SK-N-SH (cell line): ENCODE data around the gene JAML. TPM values are rescaled to one million over a fixed set of nuclear protein-coding genes. Genes with fewer than 3 reads are reported as not detected.

Experiments used
- CTCF ChIA-PET: fragments of 300-600, 350-600 bp; formaldehyde crosslinking; extraction: SDS; loops from one replicate; lab custom pipeline; 2021; lab: Yijun Ruan, JAX
- POLR2A ChIA-PET: fragments of 350-600 bp; sonication (Branson Sonifier 250); formaldehyde crosslinking; extraction: SDS; loops from one replicate; lab custom pipeline; 2020; ENCODE audit warnings: antibody characterized with exemption, inconsistent platforms; lab: Yijun Ruan, JAX
- DNase-seq: peaks from one replicate; pipeline ENCODE4 v3.0.0; 2012
- H2AFZ ChIP-seq: fragments of 200-600 bp; sonication (generic); 2 replicates; pipeline ENCODE4 v1.8.1; 2016; ENCODE audit warnings: antibody characterized with exemption, mild to moderate bottlenecking, low read depth
- H3F3A ChIP-seq: fragments of 200-600 bp; sonication (generic); replicated peaks from 2 replicates; pipeline ENCODE3; 2016; ENCODE audit warnings: antibody characterized with exemption, mild to moderate bottlenecking; ENCODE audit not compliant: insufficient read depth
- H3K27ac ChIP-seq, 2 experiments: fragments of 200-500 bp in 1 of 2; fragments of 200-600 bp in 1 of 2; sonication (Bioruptor generic) in 1 of 2; sonication (generic), shearing (Covaris generic) in 1 of 2; 2 replicates each; pipeline versions ENCODE4 v1.5.1 to v1.6.1; 2014 to 2016; ENCODE audit warnings: low read depth in 2 of 2, inconsistent platforms in 1 of 2, low read length in 1 of 2, mild to moderate bottlenecking in 1 of 2, mixed read lengths in 1 of 2
- H3K27me3 ChIP-seq: fragments of 200-600 bp; sonication (generic), shearing (Covaris generic); 2 replicates; pipeline ENCODE4 v1.6.1; 2016; ENCODE audit warnings: mixed run types; ENCODE audit not compliant: insufficient read depth
- H3K36me3 ChIP-seq, 2 experiments: fragments of 200-500 bp in 1 of 2; fragments of 200-600 bp in 1 of 2; sonication (Bioruptor generic) in 1 of 2; sonication (generic) in 1 of 2; replicated peaks in 1 of 2; 2 replicates each; pipeline versions ENCODE3 to v1.5.1; 2014 to 2016; ENCODE audit warnings: low read length in 1 of 2, mild to moderate bottlenecking in 1 of 2; ENCODE audit not compliant: insufficient read depth in 2 of 2, control insufficient read depth in 1 of 2
- H3K4me1 ChIP-seq, 2 experiments: fragments of 200-500 bp in 1 of 2; fragments of 200-600 bp in 1 of 2; sonication (Bioruptor generic) in 1 of 2; sonication (generic), shearing (Covaris generic) in 1 of 2; 2 replicates each; pipeline versions ENCODE4 v1.5.1 to v1.6.1; 2014 to 2016; ENCODE audit warnings: low read depth in 1 of 2, low read length in 1 of 2, mixed run types in 1 of 2; ENCODE audit not compliant: insufficient read depth in 2 of 2, control insufficient read depth in 1 of 2
- H3K4me2 ChIP-seq: fragments of 200-600 bp; sonication (generic), shearing (Covaris generic); 2 replicates; pipeline ENCODE4 v1.6.1; 2017; ENCODE audit warnings: mixed run types
- H3K4me3 ChIP-seq, 2 experiments: fragments of 200-500 bp in 1 of 2; fragments of 200-600 bp in 1 of 2; sonication (Bioruptor generic) in 1 of 2; sonication (generic), shearing (Covaris generic) in 1 of 2; 2 replicates each; pipeline versions ENCODE4 v1.5.1 to v1.8.1; 2014 to 2016; ENCODE audit warnings: low read depth in 2 of 2, inconsistent platforms in 1 of 2, low read length in 1 of 2, mild to moderate bottlenecking in 1 of 2, mixed read lengths in 1 of 2, moderate library complexity in 1 of 2
- H3K79me2 ChIP-seq: fragments of 200-600 bp; sonication (generic); 2 replicates; pipeline ENCODE4 v1.8.1; 2017; ENCODE audit warnings: mild to moderate bottlenecking; ENCODE audit not compliant: insufficient read depth
- H3K9ac ChIP-seq: fragments of 200-600 bp; sonication (generic); 2 replicates; pipeline ENCODE4 v1.6.1; 2017; ENCODE audit warnings: mixed run types
- H3K9me2 ChIP-seq: fragments of 200-600 bp; sonication (generic); 2 replicates; pipeline ENCODE4 v1.6.1; 2017; ENCODE audit warnings: mixed run types
- H3K9me3 ChIP-seq: fragments of 200-600 bp; sonication (generic); 2 replicates; pipeline ENCODE4 v1.6.1; 2017; ENCODE audit warnings: mixed run types, mild to moderate bottlenecking, moderate library complexity
- H4K20me1 ChIP-seq: fragments of 200-600 bp; sonication (generic); 2 replicates; pipeline ENCODE4 v1.6.1; 2017; ENCODE audit warnings: mild to moderate bottlenecking, mixed run types; ENCODE audit not compliant: insufficient read depth
- CHD2 ChIP-seq: fragments of 150-350 bp; IDR thresholded peaks from 2 replicates; pipeline ENCODE4 v1.6.1; 2018; ENCODE audit warnings: low read length; ENCODE audit not compliant: partially characterized antibody
- CTCF ChIP-seq: fragments of 200-600 bp; sonication (generic); IDR thresholded peaks from 2 replicates; pipeline ENCODE4 v1.6.1; 2017; ENCODE audit warnings: antibody characterized with exemption, mild to moderate bottlenecking, moderate library complexity
- ELF1 ChIP-seq: IDR thresholded peaks from 2 replicates; pipeline ENCODE4 v1.4.0; 2012
- EP300 ChIP-seq, 2 experiments: IDR thresholded peaks; 2 replicates each; pipeline versions ENCODE4 v1.4.0 to v1.6.1; 2012; ENCODE audit warnings: borderline replicate concordance in 1 of 2, low read depth in 1 of 2, low read length in 1 of 2
- FOSL2 ChIP-seq: IDR thresholded peaks from 2 replicates; pipeline ENCODE4 v1.4.0; 2012; ENCODE audit warnings: low read depth, mild to moderate bottlenecking, moderate library complexity, borderline replicate concordance
- FOXM1 ChIP-seq: IDR thresholded peaks from 2 replicates; pipeline ENCODE4 v1.4.0; 2012; ENCODE audit warnings: low read depth, mild to moderate bottlenecking
- GABPA ChIP-seq: IDR thresholded peaks from 2 replicates; pipeline ENCODE4 v1.4.0; 2012; ENCODE audit warnings: low read depth, mild to moderate bottlenecking
- GATA2 ChIP-seq: sonication (generic); formaldehyde crosslinking; IDR thresholded peaks from 2 replicates; pipeline ENCODE4 v1.5.0; 2020; ENCODE audit warnings: mild to moderate bottlenecking, missing genetic modification reagents
- MAX ChIP-seq: IDR thresholded peaks from 2 replicates; pipeline ENCODE4 v1.4.0; 2012; ENCODE audit warnings: low read depth
- MXI1 ChIP-seq: IDR thresholded peaks from 2 replicates; pipeline ENCODE4 v1.6.1; 2012; ENCODE audit warnings: mild to moderate bottlenecking, low read depth, low read length, improper control_type of control experiment
- NRF1 ChIP-seq: IDR thresholded peaks from 2 replicates; pipeline ENCODE4 v1.6.1; 2012; ENCODE audit warnings: low read depth, mild to moderate bottlenecking, low read length
- PBX3 ChIP-seq: IDR thresholded peaks from 2 replicates; pipeline ENCODE4; 2012
- RCOR1 ChIP-seq: fragments of 150-350 bp; IDR thresholded peaks from 2 replicates; pipeline ENCODE4 v1.6.1; 2017; ENCODE audit warnings: antibody characterized with exemption, low read length
- REST ChIP-seq: IDR thresholded peaks from 2 replicates; pipeline ENCODE4 v1.6.1; 2012; ENCODE audit warnings: mild to moderate bottlenecking, low read depth, low read length, moderate library complexity
- SMC3 ChIP-seq: IDR thresholded peaks from 2 replicates; pipeline ENCODE4 v1.6.1; 2012; ENCODE audit warnings: low read depth, low read length, improper control_type of control experiment
- TAF1 ChIP-seq: IDR thresholded peaks from 2 replicates; pipeline ENCODE4 v1.6.1; 2012; ENCODE audit warnings: low read depth, mild to moderate bottlenecking, low read length, moderate library complexity, borderline replicate concordance
- TCF12 ChIP-seq: IDR thresholded peaks from 2 replicates; pipeline ENCODE4 v1.4.0; 2012
- USF2 ChIP-seq: fragments of 150-350 bp; IDR thresholded peaks from 2 replicates; pipeline ENCODE4 v1.6.1; 2017; ENCODE audit warnings: antibody characterized with exemption, low read length, low read depth, borderline replicate concordance
- polyA plus RNA-seq, 3 experiments: library from polyadenylated mRNA; depleted of rRNA; stranded (reverse); fragments of >200 nt; gene quantifications; 2 replicates each; pipeline ENCODE4 v1.2.3, GENCODE V29; 2012

Gene JAML
- polyA plus RNA-seq, 1 of the 3 experiments (the other 2 are of a cell fraction): not detected

- TF ChIP-seq MAX (no peak), RCOR1 (no peak), NRF1 (no peak)
Observed at GRCh38 chr11:118219732-118220131, 5.1 kb downstream of the JAML start (continued).

- no peak for TF ChIP-seq SMC3
- no peak for TF ChIP-seq EP300 (IDR thresholded peaks at IDR 0.05; ENCODE audit: borderline replicate concordance in 1 of 2, low read depth in 1 of 2, low read length in 1 of 2)
- no peak for TF ChIP-seq USF2
- no peak for TF ChIP-seq FOXM1
- no peak for TF ChIP-seq GATA2 (CRISPR knock-in tag)
- TF ChIP-seq RCOR1: no peak
- TF ChIP-seq FOSL2: no peak
- no peak for TF ChIP-seq CHD2
- no peak for TF ChIP-seq TAF1
- no peak for TF ChIP-seq REST
- TF ChIP-seq GABPA: no peak
- TF ChIP-seq ELF1: no peak
- no peak for TF ChIP-seq PBX3
- TF ChIP-seq CTCF: no peak
- no peak for TF ChIP-seq MXI1
- TF ChIP-seq TCF12: no peak
- no peaks in the 10 kb centered on the region for H3K79me2 ChIP-seq
- ChIA-PET CTCF (interaction anchor here (0.6 to 1.3 kb wide), 2 partner anchors 10 to 343 kb away, joined by 3 read pairs; no protein-coding TSS in a partner anchor), POLR2A (no interaction called here)
- H3K27me3 ChIP-seq: peaks cover 57% of the 10 kb centered on the region
- no peak overlapping the region for H3K27ac ChIP-seq
- no peaks in the 10 kb centered on the region for H4K20me1 ChIP-seq
- H3K4me2 ChIP-seq: no peak overlapping the region
- no peak for DNase-seq
- no peak overlapping the region for H3K4me3 ChIP-seq
- no peaks in the 10 kb centered on the region for H3K36me3 ChIP-seq
- no peaks in the 10 kb centered on the region for H3K9me2 ChIP-seq
- H3K4me1 ChIP-seq: no peaks in the 10 kb centered on the region
- no peak overlapping the region for H3K9ac ChIP-seq
- no peaks in the 10 kb centered on the region for H3F3A ChIP-seq
- no peak overlapping the region for H2AFZ ChIP-seq
- H3K9me3 ChIP-seq: no peaks in the 10 kb centered on the region
Observed at GRCh38 chr11:118219244-118219643, 5.6 kb downstream of the JAML start.
